SHP77 (cell line): ENCODE results near the gene SIPA1L3.

ENCODE experiments used
- DNase-seq, 2 experiments: peaks; one replicate each; lab custom pipeline; 2025; lab: John Stamatoyannopoulos, UW

Gene SIPA1L3

GRCh38 chr19:37946132-37946531, 39.1 kb downstream of the SIPA1L3 start:
- DNase-seq: no peak

- DNase-seq: no peak
Observed at GRCh38 chr19:37947778-37948177, 40.8 kb downstream of the SIPA1L3 start.

GRCh38 chr19:37948362-37948761, 41.4 kb downstream of the SIPA1L3 start:
- DNase-seq: no peak

GRCh38 chr19:37950471-37951175, 43.6 kb downstream of the SIPA1L3 start:
- DNase-seq: no peak

- DNase-seq: no peak
Observed at GRCh38 chr19:37951816-37952210, 44.8 kb downstream of the SIPA1L3 start.

- DNase-seq: no peak
Observed at GRCh38 chr19:37953171-37953917, 46.3 kb downstream of the SIPA1L3 start.

- DNase-seq: no peak
Observed at GRCh38 chr19:37953918-37954303, 46.9 kb downstream of the SIPA1L3 start.

GRCh38 chr19:37954421-37954874, 47.4 kb downstream of the SIPA1L3 start:
- no peak for DNase-seq

GRCh38 chr19:37955986-37956385, 49.0 kb downstream of the SIPA1L3 start:
- DNase-seq: no peak

- DNase-seq: no peak
Observed at GRCh38 chr19:37957176-37957575, 50.2 kb downstream of the SIPA1L3 start.

- no peak for DNase-seq
Observed at GRCh38 chr19:37959665-37960114, 52.7 kb downstream of the SIPA1L3 start.

GRCh38 chr19:37961198-37961597, 54.2 kb downstream of the SIPA1L3 start:
- DNase-seq: no peak

GRCh38 chr19:37963190-37963936, 56.4 kb downstream of the SIPA1L3 start:
- DNase-seq: no peak

- DNase-seq: no peak
Observed at GRCh38 chr19:37964109-37964508, 57.1 kb downstream of the SIPA1L3 start.

GRCh38 chr19:37966211-37966661, 59.2 kb downstream of the SIPA1L3 start:
- DNase-seq: no peak

GRCh38 chr19:37966662-37967231, 59.7 kb downstream of the SIPA1L3 start:
- peak; percentile 14 to 52 for DNase-seq

GRCh38 chr19:37969695-37970094, 62.7 kb downstream of the SIPA1L3 start:
- DNase-seq: no peak

- DNase-seq: no peak
Observed at GRCh38 chr19:37970699-37971098, 63.7 kb downstream of the SIPA1L3 start.

- no peak for DNase-seq
Observed at GRCh38 chr19:37972803-37973202, 65.8 kb downstream of the SIPA1L3 start.

GRCh38 chr19:37973666-37974065, 66.7 kb downstream of the SIPA1L3 start:
- DNase-seq: no peak

GRCh38 chr19:37975071-37975470, 68.1 kb downstream of the SIPA1L3 start:
- DNase-seq: no peak
